ENCODE data around the gene EPS8L3.
"Not testable (repeated sequence)": the region's sequence is repeated elsewhere in the genome, so short reads cannot be mapped to it uniquely, and the experiment has no call there.

- not testable (repeated sequence) for TF ChIP-seq ARHGAP35 (IDR thresholded peaks at IDR 0.05; ENCODE audit: partially characterized antibody); CTCF (IDR thresholded peaks at IDR 0.05 in 2 of 3, conservative IDR thresholded peaks at IDR 0.05 in 1 of 3; ENCODE audit: insufficient read depth in 2 of 3, low read depth in 1 of 3, low read length in 3 of 3); CCAR2 (IDR thresholded peaks at IDR 0.05; ENCODE audit: low read depth, low read length); NRF1 (conservative IDR thresholded peaks at IDR 0.05 in 1 of 2, IDR thresholded peaks at IDR 0.05 in 1 of 2); CEBPB (tag; IDR thresholded peaks at IDR 0.05); KDM1A (IDR thresholded peaks at IDR 0.05)
These were observed 7.4 kb downstream of the EPS8L3 start for GRCh38 chr1:109756325-109756724.
